H9 (cell line): ENCODE data around the gene SEC24C. TPM values are rescaled to one million over a fixed set of nuclear protein-coding genes. Genes with fewer than 3 reads are reported as not detected.

Source experiments
- DNase-seq: peaks from one replicate; pipeline ENCODE4 v3.0.0-alpha.2; 2017
- H2AFZ ChIP-seq: one replicate; pipeline ENCODE4 v1.6.1; 2013; ENCODE audit warnings: mild to moderate bottlenecking, low read length, control low read depth, moderate library complexity
- H2AK5ac ChIP-seq: 2 replicates; pipeline ENCODE4 v1.6.1; 2013; ENCODE audit warnings: low read length, control low read depth, mixed read lengths; ENCODE audit not compliant: insufficient read length
- H2BK120ac ChIP-seq: one replicate; pipeline ENCODE4 v1.6.1; 2013; ENCODE audit warnings: low read depth, mild to moderate bottlenecking, low read length, control low read depth, inconsistent platforms; ENCODE audit not compliant: poor library complexity, severe bottlenecking
- H2BK12ac ChIP-seq: 2 replicates; pipeline ENCODE4 v1.6.1; 2013; ENCODE audit warnings: low read length, control low read depth, mixed read lengths, low read depth; ENCODE audit not compliant: insufficient read length
- H2BK15ac ChIP-seq: 2 replicates; pipeline ENCODE4 v1.6.1; 2013; ENCODE audit warnings: low read depth, low read length, control low read depth
- H2BK20ac ChIP-seq: one replicate; pipeline ENCODE4 v1.6.1; 2013; ENCODE audit warnings: low read depth, mild to moderate bottlenecking, low read length, control low read depth, inconsistent platforms; ENCODE audit not compliant: poor library complexity, severe bottlenecking
- H2BK5ac ChIP-seq: 2 replicates; pipeline ENCODE4 v1.6.1; 2013; ENCODE audit warnings: low read length, control low read depth, mixed read lengths; ENCODE audit not compliant: insufficient read length
- H3K14ac ChIP-seq: 2 replicates; pipeline ENCODE4 v1.6.1; 2013; ENCODE audit warnings: low read length, control low read depth; ENCODE audit not compliant: insufficient read depth
- H3K18ac ChIP-seq: 2 replicates; pipeline ENCODE4 v1.6.1; 2013; ENCODE audit warnings: low read depth, mild to moderate bottlenecking, mixed read lengths, low read length, control low read depth; ENCODE audit not compliant: insufficient read length
- H3K23ac ChIP-seq: 2 replicates; pipeline ENCODE4 v1.6.1; 2013; ENCODE audit warnings: low read length, control low read depth, mixed read lengths, low read depth; ENCODE audit not compliant: insufficient read length
- H3K23me2 ChIP-seq: 2 replicates; pipeline ENCODE4 v1.6.1; 2013; ENCODE audit warnings: low read depth, mild to moderate bottlenecking, mixed read lengths, low read length, control low read depth; ENCODE audit not compliant: insufficient read length, poor library complexity, severe bottlenecking
- H3K27ac ChIP-seq: 2 replicates; pipeline ENCODE4 v1.5.1; 2013; ENCODE audit warnings: low read length, control low read depth, mixed read lengths, low read depth; ENCODE audit not compliant: insufficient read length
- H3K27me3 ChIP-seq: 2 replicates; pipeline ENCODE4 v1.6.1; 2013; ENCODE audit warnings: low read length, control low read depth, inconsistent platforms; ENCODE audit not compliant: insufficient read depth
- H3K4ac ChIP-seq: 2 replicates; pipeline ENCODE4 v1.6.1; 2013; ENCODE audit warnings: low read depth, mild to moderate bottlenecking, control low read depth, inconsistent platforms, low read length, moderate library complexity
- H3K4me1 ChIP-seq: 2 replicates; pipeline ENCODE4 v1.6.1; 2013; ENCODE audit warnings: low read length, control low read depth, inconsistent platforms; ENCODE audit not compliant: insufficient read depth
- H3K4me2 ChIP-seq: 2 replicates; pipeline ENCODE4 v1.6.1; 2013; ENCODE audit warnings: low read length, control low read depth, mixed read lengths; ENCODE audit not compliant: insufficient read length, insufficient read depth
- H3K56ac ChIP-seq: 2 replicates; pipeline ENCODE4 v1.6.1; 2013; ENCODE audit warnings: low read depth, mild to moderate bottlenecking, mixed read lengths, low read length, control low read depth; ENCODE audit not compliant: insufficient read length
- H3K79me1 ChIP-seq: 2 replicates; pipeline ENCODE4 v1.6.1; 2013; ENCODE audit warnings: low read depth, mild to moderate bottlenecking, moderate library complexity, low read length, control low read depth, inconsistent platforms; ENCODE audit not compliant: insufficient read depth, poor library complexity, severe bottlenecking
- H3K79me2 ChIP-seq: 2 replicates; pipeline ENCODE4 v1.6.1; 2013; ENCODE audit warnings: low read length, control low read depth, inconsistent platforms; ENCODE audit not compliant: insufficient read depth
- H3K9ac ChIP-seq: 2 replicates; pipeline ENCODE4 v1.6.1; 2013; ENCODE audit warnings: low read length, control low read depth, mixed read lengths; ENCODE audit not compliant: insufficient read length; ENCODE audit errors: extremely low read depth
- H3K9me3 ChIP-seq: one replicate; pipeline ENCODE4 v1.6.1; 2013; ENCODE audit warnings: low read depth, low read length, inconsistent platforms; ENCODE audit not compliant: control insufficient read depth
- H3T11ph ChIP-seq: one replicate; pipeline ENCODE4 v1.6.1; 2013; ENCODE audit warnings: mild to moderate bottlenecking, low read length, control low read depth, inconsistent platforms
- H4K20me1 ChIP-seq: one replicate; pipeline ENCODE4 v1.6.1; 2013; ENCODE audit not compliant: control insufficient read depth, insufficient read length, insufficient read depth
- H4K5ac ChIP-seq: 2 replicates; pipeline ENCODE4 v1.6.1; 2013; ENCODE audit warnings: low read depth, mild to moderate bottlenecking, mixed read lengths, low read length, control low read depth; ENCODE audit not compliant: insufficient read length
- H4K8ac ChIP-seq: replicated peaks from 2 replicates; pipeline ENCODE4 v1.6.1; 2013; ENCODE audit warnings: low read length, control low read depth, mixed read lengths, low read depth; ENCODE audit not compliant: insufficient read length
- H4K91ac ChIP-seq: 2 replicates; pipeline ENCODE4 v1.6.1; 2013; ENCODE audit warnings: low read depth, mild to moderate bottlenecking, moderate library complexity, mixed read lengths, low read length, control low read depth; ENCODE audit not compliant: insufficient read length
- H3K27ac Mint-ChIP-seq, 3 experiments: 2 replicates in 2 of 3; 3 replicates in 1 of 3; pipeline ENCODE4 v1.8.0; 2020 to 2021; ENCODE audit warnings: mixed read lengths in 3 of 3, mild to moderate bottlenecking in 1 of 3, moderate library complexity in 1 of 3
- H3K27me3 Mint-ChIP-seq: 2 replicates; pipeline ENCODE4 v1.8.0; 2021; ENCODE audit warnings: low read depth, mild to moderate bottlenecking, moderate library complexity, mixed read lengths
- H3K36me3 Mint-ChIP-seq, 3 experiments: 2 replicates in 2 of 3; 3 replicates in 1 of 3; pipeline ENCODE4 v1.8.0; 2020 to 2021; ENCODE audit warnings: low read depth in 3 of 3, mixed read lengths in 3 of 3; ENCODE audit not compliant: insufficient read depth in 1 of 3
- H3K4me1 Mint-ChIP-seq, 2 experiments: 2 replicates each; pipeline ENCODE4 v1.8.0; 2020; ENCODE audit warnings: mixed read lengths in 2 of 2
- H3K4me3 Mint-ChIP-seq, 2 experiments: 2 replicates in 1 of 2; 3 replicates in 1 of 2; pipeline ENCODE4 v1.8.0; 2020 to 2021; ENCODE audit warnings: mild to moderate bottlenecking in 2 of 2, mixed read lengths in 2 of 2, moderate library complexity in 1 of 2
- H3K9me3 Mint-ChIP-seq, 2 experiments: 2 replicates in 1 of 2; 3 replicates in 1 of 2; pipeline ENCODE4 v1.8.0; 2020; ENCODE audit warnings: mild to moderate bottlenecking in 2 of 2, mixed read lengths in 2 of 2, moderate library complexity in 1 of 2
- WGBS: extraction: QIAGEN DNeasy Blood & Tissue Kit; methylation state at CpG from one replicate; pipeline ENCODE4 v1.1.7; 2013; ENCODE audit warnings: missing lambda C conversion rate, low lambda C conversion rate, mixed read lengths; ENCODE audit not compliant: insufficient read length; ENCODE audit errors: extremely low coverage; 5-methylcytosine and 5-hydroxymethylcytosine counted together
- total RNA-seq: library from RNA; stranded (reverse); gene quantifications from 2 replicates; pipeline ENCODE4 v1.2.1, GENCODE V29; 2021
- TF ChIP-seq, protein P1 (sequence below): fragments of 200-600 bp; sonication (generic); conservative IDR thresholded peaks from 3 replicates; pipeline ENCODE4 v1.8.0; 2021; ENCODE audit warnings: antibody characterized with exemption, mild to moderate bottlenecking

The SEC24C gene
- total RNA-seq, 1 experiment from 2014 or later: 62.4 TPM

- no peak overlapping the region for H2BK5ac ChIP-seq
Measured at GRCh38 chr10:73806176-73806950, 62.2 kb downstream of the SEC24C start.

More at GRCh38 chr10:73806176-73806950, 62.2 kb downstream of the SEC24C start:
- Histone ChIP-seq H3K79me2 (no peaks in the 10 kb centered on the region), H2BK20ac (no peak overlapping the region), H3K4me1 (no peaks in the 10 kb centered on the region), H2BK15ac (no peak overlapping the region), H2BK120ac (no peak overlapping the region), H3K27me3 (no peaks in the 10 kb centered on the region), H3K4me2 (no peak overlapping the region), H3K27ac (no peak overlapping the region), H3K9me3 (no peaks in the 10 kb centered on the region), H3K4ac (no peak overlapping the region), H2AK5ac (no peak overlapping the region), H3T11ph (no peak overlapping the region), H2AFZ (no peak overlapping the region), H3K23me2 (peaks cover 2% of the 10 kb centered on the region), H3K18ac (no peak overlapping the region), H4K8ac (no peak overlapping the region), H4K91ac (no peak overlapping the region), H4K20me1 (no peaks in the 10 kb centered on the region), H3K14ac (no peak overlapping the region), H4K5ac (no peak overlapping the region), H3K23ac (no peak overlapping the region), H3K56ac (no peak overlapping the region), H3K79me1 (no peaks in the 10 kb centered on the region), H3K9ac (no peak overlapping the region), H2BK12ac (no peak overlapping the region)
- no peak for DNase-seq
- WGBS: no CpG with 5 or more reads among the region's 14 CpGs
- H3K4me3 Mint-ChIP-seq: no peak overlapping the region
- no peak overlapping the region; a peak in 1 of 7 replicates for H3K27ac Mint-ChIP-seq
- TF ChIP-seq, protein P1, sequence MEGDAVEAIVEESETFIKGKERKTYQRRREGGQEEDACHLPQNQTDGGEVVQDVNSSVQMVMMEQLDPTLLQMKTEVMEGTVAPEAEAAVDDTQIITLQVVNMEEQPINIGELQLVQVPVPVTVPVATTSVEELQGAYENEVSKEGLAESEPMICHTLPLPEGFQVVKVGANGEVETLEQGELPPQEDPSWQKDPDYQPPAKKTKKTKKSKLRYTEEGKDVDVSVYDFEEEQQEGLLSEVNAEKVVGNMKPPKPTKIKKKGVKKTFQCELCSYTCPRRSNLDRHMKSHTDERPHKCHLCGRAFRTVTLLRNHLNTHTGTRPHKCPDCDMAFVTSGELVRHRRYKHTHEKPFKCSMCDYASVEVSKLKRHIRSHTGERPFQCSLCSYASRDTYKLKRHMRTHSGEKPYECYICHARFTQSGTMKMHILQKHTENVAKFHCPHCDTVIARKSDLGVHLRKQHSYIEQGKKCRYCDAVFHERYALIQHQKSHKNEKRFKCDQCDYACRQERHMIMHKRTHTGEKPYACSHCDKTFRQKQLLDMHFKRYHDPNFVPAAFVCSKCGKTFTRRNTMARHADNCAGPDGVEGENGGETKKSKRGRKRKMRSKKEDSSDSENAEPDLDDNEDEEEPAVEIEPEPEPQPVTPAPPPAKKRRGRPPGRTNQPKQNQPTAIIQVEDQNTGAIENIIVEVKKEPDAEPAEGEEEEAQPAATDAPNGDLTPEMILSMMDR: no peak
- peaks cover 16 to 57% (median 46%) of the 10 kb centered on the region in 3 experiments; a peak in 6 of 7 replicates for H3K36me3 Mint-ChIP-seq
- no peaks in the 10 kb centered on the region; a peak in 1 of 5 replicates for H3K9me3 Mint-ChIP-seq
- peaks cover 4% of the 10 kb centered on the region in 2 experiments for H3K4me1 Mint-ChIP-seq
- no peaks in the 10 kb centered on the region for H3K27me3 Mint-ChIP-seq
